ENCODE measurements around the gene PATZ1.
"Not testable (repeated sequence)": the region's sequence is repeated elsewhere in the genome, so short reads cannot be mapped to it uniquely, and the experiment has no call there.

Gene PATZ1

DNA sequence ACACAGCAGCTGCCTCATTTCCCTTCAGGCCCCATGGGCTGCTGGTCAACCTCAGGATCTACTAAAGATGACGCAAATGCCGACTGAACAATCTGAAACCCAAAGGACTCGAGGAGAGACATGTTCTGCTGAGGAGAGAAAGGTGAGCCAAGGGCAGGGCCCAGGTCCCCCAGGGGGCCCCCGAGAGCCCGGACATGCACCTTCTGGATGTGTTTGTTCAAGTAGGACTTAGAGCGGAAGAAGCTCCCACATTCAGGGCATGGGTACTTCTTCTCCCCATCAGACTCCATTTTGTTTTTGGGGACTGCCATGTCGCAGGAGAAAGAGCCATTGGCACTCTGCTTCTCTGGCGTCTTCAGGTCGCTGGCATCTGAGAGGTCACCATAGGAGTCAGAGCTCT lies 19.3 kb downstream of the PATZ1 start:
- ChIA-PET POLR2A (no interaction called here), CTCF (interaction anchor here (0.8 to 5.4 kb wide), 4 partner anchors 12 to 54 kb away, joined by 4 to 67 read pairs (median 4); no protein-coding TSS in a partner anchor)
- TF ChIP-seq, protein P1, sequence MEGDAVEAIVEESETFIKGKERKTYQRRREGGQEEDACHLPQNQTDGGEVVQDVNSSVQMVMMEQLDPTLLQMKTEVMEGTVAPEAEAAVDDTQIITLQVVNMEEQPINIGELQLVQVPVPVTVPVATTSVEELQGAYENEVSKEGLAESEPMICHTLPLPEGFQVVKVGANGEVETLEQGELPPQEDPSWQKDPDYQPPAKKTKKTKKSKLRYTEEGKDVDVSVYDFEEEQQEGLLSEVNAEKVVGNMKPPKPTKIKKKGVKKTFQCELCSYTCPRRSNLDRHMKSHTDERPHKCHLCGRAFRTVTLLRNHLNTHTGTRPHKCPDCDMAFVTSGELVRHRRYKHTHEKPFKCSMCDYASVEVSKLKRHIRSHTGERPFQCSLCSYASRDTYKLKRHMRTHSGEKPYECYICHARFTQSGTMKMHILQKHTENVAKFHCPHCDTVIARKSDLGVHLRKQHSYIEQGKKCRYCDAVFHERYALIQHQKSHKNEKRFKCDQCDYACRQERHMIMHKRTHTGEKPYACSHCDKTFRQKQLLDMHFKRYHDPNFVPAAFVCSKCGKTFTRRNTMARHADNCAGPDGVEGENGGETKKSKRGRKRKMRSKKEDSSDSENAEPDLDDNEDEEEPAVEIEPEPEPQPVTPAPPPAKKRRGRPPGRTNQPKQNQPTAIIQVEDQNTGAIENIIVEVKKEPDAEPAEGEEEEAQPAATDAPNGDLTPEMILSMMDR (IDR thresholded peaks at IDR 0.05; ENCODE audit: insufficient read depth, low read length, missing control alignments) = no peak
- DNase-seq (ENCODE audit: low read depth, low spot score) = no peak
- no peak overlapping the region for H3K4me3 ChIP-seq (ENCODE audit: low read depth, low read length)

GRCh38 chr22:31323578-31324550 lies 22.3 kb downstream of the PATZ1 start:
- TF ChIP-seq, protein P1 (IDR thresholded peaks at IDR 0.05; ENCODE audit: insufficient read depth, low read length, missing control alignments) = no peak
- CTCF ChIA-PET = interaction anchor here (0.8 to 5.4 kb wide), 4 partner anchors 9 to 22 kb away, joined by 3 to 67 read pairs (median 4); no protein-coding TSS in a partner anchor
- DNase-seq (ENCODE audit: low read depth, low spot score) = no peak
- no peak overlapping the region for H3K4me3 ChIP-seq (ENCODE audit: low read depth, low read length)
- POLR2A ChIA-PET = no interaction called here

DNA sequence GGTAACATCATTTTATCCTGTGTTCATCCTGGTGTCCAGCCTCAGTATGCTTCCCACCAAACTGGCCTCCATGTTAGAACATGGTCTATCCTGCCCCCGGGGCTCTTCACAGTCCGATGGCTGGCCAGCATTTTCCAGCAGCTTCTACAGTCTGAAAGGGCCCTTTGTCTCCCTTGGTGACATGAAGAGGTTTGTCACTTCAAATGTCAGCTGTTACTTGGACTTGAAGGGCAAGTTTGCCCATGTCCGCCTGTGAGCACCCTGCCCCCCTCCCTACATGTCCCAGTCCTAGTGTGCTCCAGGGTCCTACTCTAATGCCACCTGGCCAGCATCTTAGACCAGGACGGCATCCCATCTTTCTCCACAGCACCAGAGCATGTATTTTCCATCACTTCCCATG lies 24.7 kb downstream of the PATZ1 start:
- no peak for DNase-seq (ENCODE audit: low read depth, low spot score)
- no peak overlapping the region for H3K4me3 ChIP-seq (ENCODE audit: low read depth, low read length)
- CTCF ChIA-PET = interaction anchor here (1.9 kb wide), 1 partner anchor 8 kb away, joined by 20 read pairs; no protein-coding TSS in a partner anchor
- TF ChIP-seq, protein P1 (IDR thresholded peaks at IDR 0.05; ENCODE audit: insufficient read depth, low read length, missing control alignments) = no peak
- POLR2A ChIA-PET = no interaction called here

GRCh38 chr22:31314220-31314619 lies 31.9 kb downstream of the PATZ1 start:
- CTCF ChIA-PET = interaction anchor here (0.7 to 11.3 kb wide), 21 partner anchors 8 to 227 kb away, joined by 3 to 262 read pairs (median 5); partner anchors contain the start of genes LIMK2 and PIK3IP1
- not testable (repeated sequence) for H3K4me3 ChIP-seq (ENCODE audit: low read depth, low read length); DNase-seq (ENCODE audit: low read depth, low spot score)
- POLR2A ChIA-PET = interaction anchor here (0.5 kb wide), 1 partner anchor 129 kb away, joined by 3 read pairs; no protein-coding TSS in a partner anchor

DNA sequence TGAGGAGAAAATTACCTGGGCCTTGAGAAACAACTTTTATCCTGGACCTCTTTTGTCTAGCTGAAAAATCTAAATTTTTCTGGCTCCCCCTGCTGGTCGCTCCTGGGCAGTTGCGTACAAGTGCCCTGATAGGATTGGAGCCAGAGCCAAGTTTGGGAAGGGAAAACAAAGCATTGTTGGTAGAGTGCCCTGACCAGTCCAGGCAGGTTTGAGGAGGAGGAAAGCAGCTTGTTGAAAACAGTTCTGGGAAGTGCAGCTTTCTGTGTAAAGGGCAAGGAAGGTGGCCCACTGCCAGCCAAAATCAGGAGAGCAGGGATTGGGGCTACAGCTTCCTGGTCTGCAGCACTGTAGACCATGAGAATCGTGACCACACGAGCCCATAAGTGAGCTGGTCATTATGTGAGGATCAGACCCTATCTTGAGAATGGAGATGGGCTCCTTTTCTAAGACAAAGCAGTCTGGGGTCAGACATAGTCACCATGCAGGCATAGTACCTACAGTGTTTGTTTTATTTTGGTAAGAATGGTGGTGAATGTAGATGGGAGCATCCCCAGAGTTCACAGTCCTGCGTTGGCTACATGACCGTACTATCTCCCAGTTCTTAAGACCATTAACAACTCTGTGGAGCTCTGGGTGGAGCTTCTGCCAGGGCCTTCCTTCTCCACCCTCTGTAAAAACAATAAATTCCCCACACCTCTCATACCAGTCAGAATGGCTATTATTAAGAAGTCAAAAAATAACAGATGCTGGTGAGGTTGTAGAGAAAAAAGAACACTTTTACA lies 32.6 kb downstream of the PATZ1 start:
- H3K4me3 ChIP-seq (ENCODE audit: low read depth, low read length) = no peak overlapping the region
- ChIA-PET CTCF (interaction anchor here (0.7 to 11.3 kb wide), 36 partner anchors 8 to 233 kb away, joined by 3 to 262 read pairs (median 4); partner anchors contain the start of genes LIMK2, PIK3IP1 and SMTN), POLR2A (interaction anchor here (0.5 to 1.0 kb wide), 2 partner anchors 65 to 129 kb away, joined by 3 to 4 read pairs; no protein-coding TSS in a partner anchor)
- no peak for DNase-seq (ENCODE audit: low read depth, low spot score)
- TF ChIP-seq, protein P1 (IDR thresholded peaks at IDR 0.05; ENCODE audit: insufficient read depth, low read length, missing control alignments) = peak; percentile 73

DNA sequence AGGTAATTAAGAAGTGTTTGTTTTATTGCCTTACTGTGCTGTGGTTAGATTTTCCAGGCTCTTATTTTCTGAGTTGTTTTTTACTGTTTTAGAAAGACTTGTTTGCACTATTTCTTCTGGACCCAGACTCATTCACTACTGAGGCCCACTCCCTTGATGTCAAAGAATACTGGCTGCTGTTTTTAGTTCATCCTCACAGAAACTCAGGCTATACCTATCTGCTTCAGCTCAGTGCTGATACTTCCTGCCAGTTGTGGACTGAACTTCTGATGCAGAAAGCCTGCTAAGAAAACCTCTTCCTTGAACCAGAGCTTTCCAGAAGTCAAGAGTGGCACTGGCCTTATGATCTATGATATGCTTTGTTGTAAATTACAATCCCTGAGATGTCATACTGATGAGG lies 38.0 kb downstream of the PATZ1 start:
- CTCF ChIA-PET = interaction anchor here (1.2 to 11.3 kb wide), 3 partner anchors 9 to 12 kb away, joined by 3 to 262 read pairs (median 6); partner anchors contain the start of gene PIK3IP1
- TF ChIP-seq, protein P1 (IDR thresholded peaks at IDR 0.05; ENCODE audit: insufficient read depth, low read length, missing control alignments) = no peak
- H3K4me3 ChIP-seq (ENCODE audit: low read depth, low read length) = no peak overlapping the region
- no peak for DNase-seq (ENCODE audit: low read depth, low spot score)
- POLR2A ChIA-PET = no interaction called here
